OCI-LY3 (cell line): ENCODE results near the gene ZBTB9.
"Not testable (repeated sequence)": the region's sequence is repeated elsewhere in the genome, so short reads cannot be mapped to it uniquely, and the experiment has no call there.

ENCODE experiments used
- H2AFZ ChIP-seq: fragments of 200-600, 300-600 bp; shearing (Covaris generic); 2 replicates; pipeline ENCODE4 v1.6.0; 2014; ENCODE audit warnings: antibody characterized with exemption, low read depth, low read length
- H3K27ac ChIP-seq: fragments of 200-600, 300-600 bp; sonication (generic); 2 replicates; pipeline ENCODE4 v1.5.1; 2014; ENCODE audit warnings: mild to moderate bottlenecking, low read length, moderate library complexity, mixed read lengths
- H3K27me3 ChIP-seq: fragments of 200-600, 300-600 bp; sonication (generic); 2 replicates; pipeline ENCODE4 v1.6.1; 2014; ENCODE audit warnings: low read depth, low read length, mixed read lengths
- H3K36me3 ChIP-seq: fragments of 200-600, 300-600 bp; sonication (generic); replicated peaks from 2 replicates; pipeline ENCODE3; 2014; ENCODE audit warnings: low read depth, low read length, mixed read lengths
- H3K4me1 ChIP-seq: fragments of 300-600, 200-600 bp; sonication (generic); 2 replicates; pipeline ENCODE4 v1.6.1; 2014; ENCODE audit warnings: low read length, mixed read lengths
- H3K4me2 ChIP-seq: fragments of 200-600, 300-600 bp; sonication (generic); 2 replicates; pipeline ENCODE4 v1.6.1; 2014; ENCODE audit warnings: low read length, mixed read lengths
- H3K4me3 ChIP-seq: fragments of 300-600, 200-600 bp; sonication (generic); 2 replicates; pipeline ENCODE4 v1.5.1; 2014; ENCODE audit warnings: antibody characterized with exemption, mild to moderate bottlenecking, low read length, moderate library complexity
- H3K79me2 ChIP-seq: fragments of 300-600, 200-600 bp; shearing (Covaris generic); 2 replicates; pipeline ENCODE4 v1.6.1; 2014; ENCODE audit warnings: mild to moderate bottlenecking, low read length, mixed read lengths
- H3K9ac ChIP-seq: fragments of 300-600, 200-600 bp; shearing (Covaris generic); 2 replicates; pipeline ENCODE4 v1.6.0; 2014; ENCODE audit warnings: mild to moderate bottlenecking, low read length, moderate library complexity
- H3K9me3 ChIP-seq: fragments of 200-600, 300-600 bp; shearing (Covaris generic); 2 replicates; pipeline ENCODE4 v1.6.1; 2014; ENCODE audit warnings: low read length, mixed read lengths; ENCODE audit not compliant: insufficient read depth
- H4K20me1 ChIP-seq: fragments of 200-600, 300-600 bp; sonication (generic); 2 replicates; pipeline ENCODE4 v1.6.1; 2016; ENCODE audit warnings: low read length, mixed read lengths; ENCODE audit not compliant: insufficient read depth
- CTCF ChIP-seq: fragments of 200-600, 300-600 bp; sonication (generic); IDR thresholded peaks from 2 replicates; pipeline ENCODE4 v1.5.1; 2014; ENCODE audit warnings: antibody characterized with exemption, low read length, low read depth
- EZH2phosphoT487 ChIP-seq: fragments of 200-600 bp; shearing (Covaris generic); IDR thresholded peaks from 2 replicates; pipeline ENCODE4 v1.6.1; 2018; ENCODE audit warnings: antibody characterized with exemption, mixed run types, low read depth

Gene ZBTB9

GRCh38 chr6:33467091-33467490 lies 12.7 kb downstream of the ZBTB9 start:
- Histone ChIP-seq H3K27me3 (no peaks in the 10 kb centered on the region), H3K9ac (no peak overlapping the region), H2AFZ (no peak overlapping the region), H3K4me2 (no peak overlapping the region), H3K9me3 (no peaks in the 10 kb centered on the region), H3K36me3 (no peaks in the 10 kb centered on the region), H3K27ac (no peak overlapping the region), H4K20me1 (no peaks in the 10 kb centered on the region), H3K79me2 (no peaks in the 10 kb centered on the region), H3K4me3 (no peak overlapping the region), H3K4me1 (no peaks in the 10 kb centered on the region)
- no peak for TF ChIP-seq EZH2phosphoT487
- no peak for TF ChIP-seq CTCF

- Histone ChIP-seq H3K4me1 (no peaks in the 10 kb centered on the region), H3K36me3 (no peaks in the 10 kb centered on the region), H2AFZ (no peak overlapping the region), H3K9ac (no peak overlapping the region), H3K79me2 (no peaks in the 10 kb centered on the region), H3K27ac (no peak overlapping the region), H4K20me1 (no peaks in the 10 kb centered on the region), H3K4me2 (no peak overlapping the region), H3K27me3 (no peaks in the 10 kb centered on the region), H3K9me3 (no peaks in the 10 kb centered on the region), H3K4me3 (no peak overlapping the region)
- no peak for TF ChIP-seq CTCF
- TF ChIP-seq EZH2phosphoT487 = no peak
Measured at GRCh38 chr6:33469661-33470060, 15.3 kb downstream of the ZBTB9 start.

GRCh38 chr6:33477864-33478263 lies 23.5 kb downstream of the ZBTB9 start:
- Histone ChIP-seq H3K4me1 (no peaks in the 10 kb centered on the region), H3K9ac (no peak overlapping the region), H3K9me3 (no peaks in the 10 kb centered on the region), H3K4me2 (no peak overlapping the region), H2AFZ (no peak overlapping the region), H3K27me3 (peaks cover 8% of the 10 kb centered on the region; the same call in 1 of the 2 replicates), H3K27ac (no peak overlapping the region), H3K79me2 (no peaks in the 10 kb centered on the region), H4K20me1 (no peaks in the 10 kb centered on the region), H3K36me3 (no peaks in the 10 kb centered on the region), H3K4me3 (no peak overlapping the region)
- TF ChIP-seq CTCF = no peak
- no peak for TF ChIP-seq EZH2phosphoT487

GRCh38 chr6:33481192-33481591 lies 26.8 kb downstream of the ZBTB9 start:
- no peak for TF ChIP-seq EZH2phosphoT487
- TF ChIP-seq CTCF = no peak
- Histone ChIP-seq H3K36me3 (no peaks in the 10 kb centered on the region), H3K4me1 (no peaks in the 10 kb centered on the region), H3K9me3 (no peaks in the 10 kb centered on the region), H4K20me1 (no peaks in the 10 kb centered on the region), H3K4me2 (no peak overlapping the region), H3K4me3 (no peak overlapping the region), H2AFZ (no peak overlapping the region), H3K27me3 (peaks cover 8% of the 10 kb centered on the region; the same call in 1 of the 2 replicates), H3K9ac (no peak overlapping the region), H3K27ac (no peak overlapping the region), H3K79me2 (no peaks in the 10 kb centered on the region)

GRCh38 chr6:33482620-33483019 lies 28.2 kb downstream of the ZBTB9 start:
- not testable (repeated sequence) for H3K36me3 ChIP-seq, H4K20me1 ChIP-seq, H3K4me3 ChIP-seq, H3K4me2 ChIP-seq, H3K9me3 ChIP-seq, H3K9ac ChIP-seq, H3K27me3 ChIP-seq, H3K79me2 ChIP-seq, H2AFZ ChIP-seq, H3K27ac ChIP-seq, H3K4me1 ChIP-seq
